Superior temporal gyrus (tissue), 1 donor: ENCODE measurements around the gene TNNC2.
"Not testable (repeated sequence)": the region's sequence is repeated elsewhere in the genome, so short reads cannot be mapped to it uniquely, and the experiment has no call there.

Source experiments
- DNase-seq: peaks from one replicate; pipeline ENCODE4 v3.0.0-alpha.2; 2016; ENCODE audit errors: extremely low spot score

The TNNC2 gene

DNA sequence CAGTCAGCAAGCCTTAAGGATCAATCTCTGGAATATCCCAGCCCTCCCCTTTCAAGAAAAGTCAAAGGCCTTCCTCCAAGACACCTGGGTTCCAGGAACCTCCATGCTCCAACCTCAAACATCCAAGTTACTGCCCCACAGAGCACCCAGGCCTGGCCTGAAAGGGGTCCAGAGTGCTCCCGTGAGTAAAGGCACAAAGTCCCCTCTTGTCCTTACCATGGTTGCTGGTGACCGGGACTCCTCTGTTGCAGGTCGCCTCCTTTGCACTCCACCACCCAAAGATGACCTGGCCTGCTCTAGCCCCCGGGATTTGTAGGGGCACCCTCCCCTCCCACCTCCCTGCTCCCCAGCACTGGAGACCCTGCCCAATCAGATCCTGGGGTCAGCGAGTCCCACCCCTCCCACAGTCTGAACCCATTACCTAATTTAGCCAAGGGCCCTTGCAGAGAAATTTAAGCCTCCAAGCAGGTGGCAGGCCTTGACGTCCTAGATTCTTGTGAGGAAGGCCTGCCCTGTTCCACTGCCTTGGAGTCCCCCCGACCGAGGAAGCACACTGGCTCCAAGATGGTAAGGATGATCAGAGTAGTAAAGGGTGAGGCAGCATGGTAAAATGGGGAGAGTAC, at the start of gene TNNC2:
TSS of gene TNNC2 (minus strand) at position 283 of the 623 bp plus-strand sequence. CDS start at position 219, 64 bp downstream.
- DNase-seq: no peak

DNA sequence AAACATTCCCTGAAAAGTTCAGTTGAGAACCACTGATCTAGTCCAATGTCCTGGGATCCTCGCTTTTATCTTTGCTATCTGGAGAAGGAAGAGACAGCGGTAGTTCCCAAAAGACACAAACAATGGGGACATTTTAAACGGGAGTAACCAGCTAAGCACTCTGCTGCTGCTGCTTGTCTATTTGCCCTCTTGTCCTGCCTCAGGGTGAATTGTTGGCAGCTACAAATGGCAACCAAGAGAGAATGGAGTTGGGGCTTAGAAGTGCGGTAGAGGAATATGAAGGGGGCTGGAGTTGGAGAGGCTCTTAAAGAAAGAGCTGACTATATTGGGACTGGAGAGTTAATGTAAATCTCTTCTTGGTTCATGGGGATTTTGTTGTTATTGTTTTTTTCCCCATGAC, 47.5 kb upstream of the TNNC2 start:
- DNase-seq: no peak

DNA sequence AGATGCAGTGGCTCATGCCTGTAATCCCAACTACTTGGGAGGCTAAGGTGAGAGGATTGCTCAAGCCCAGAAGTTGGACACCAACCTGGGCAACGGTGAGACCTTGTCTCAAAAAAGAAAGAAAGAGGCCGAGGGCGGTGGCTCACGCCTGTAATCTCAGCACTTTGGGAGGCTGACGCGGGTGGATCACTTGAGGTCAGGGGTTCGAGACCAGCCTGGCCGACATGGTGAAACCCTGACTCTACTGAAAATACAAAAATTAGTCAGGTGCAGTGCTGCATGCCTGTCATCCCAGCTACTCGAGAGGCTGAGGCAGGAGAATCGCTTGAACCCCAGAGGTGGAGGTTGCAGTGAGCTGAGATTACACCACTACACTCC, 47.0 kb upstream of the TNNC2 start:
- not testable (repeated sequence) for DNase-seq

DNA sequence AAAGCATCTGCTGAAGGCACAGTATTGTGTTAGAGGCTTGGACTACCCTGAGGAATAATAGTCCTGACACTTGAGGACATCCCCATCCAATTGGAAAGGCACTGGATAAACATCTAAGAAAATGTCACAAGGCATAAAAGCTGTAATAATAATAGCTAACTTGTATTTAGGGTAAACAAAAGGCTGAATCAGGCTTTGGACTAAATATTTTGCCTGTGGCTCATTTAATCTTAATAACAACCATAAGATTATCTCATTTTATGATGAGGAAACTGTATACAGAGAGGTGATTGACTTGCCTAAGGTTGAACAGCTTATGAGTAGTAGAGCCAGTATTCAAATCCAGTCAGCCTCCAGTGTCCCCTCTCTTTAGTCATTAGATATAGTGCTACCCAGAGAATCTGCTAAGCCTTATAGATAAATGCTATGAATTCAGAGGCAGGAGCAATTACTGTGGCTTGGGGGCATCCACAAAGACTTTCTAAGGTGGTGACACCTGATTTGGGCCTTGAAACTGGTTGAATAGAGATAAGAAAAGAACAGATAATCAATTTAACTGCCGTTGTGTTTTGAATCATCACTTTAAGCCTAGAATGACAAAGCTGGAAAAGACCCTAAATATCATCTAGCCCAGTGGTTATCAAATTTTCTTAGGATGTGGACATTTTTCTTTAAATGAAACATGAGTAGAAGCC, 46.4 kb upstream of the TNNC2 start:
- no peak for DNase-seq

DNA sequence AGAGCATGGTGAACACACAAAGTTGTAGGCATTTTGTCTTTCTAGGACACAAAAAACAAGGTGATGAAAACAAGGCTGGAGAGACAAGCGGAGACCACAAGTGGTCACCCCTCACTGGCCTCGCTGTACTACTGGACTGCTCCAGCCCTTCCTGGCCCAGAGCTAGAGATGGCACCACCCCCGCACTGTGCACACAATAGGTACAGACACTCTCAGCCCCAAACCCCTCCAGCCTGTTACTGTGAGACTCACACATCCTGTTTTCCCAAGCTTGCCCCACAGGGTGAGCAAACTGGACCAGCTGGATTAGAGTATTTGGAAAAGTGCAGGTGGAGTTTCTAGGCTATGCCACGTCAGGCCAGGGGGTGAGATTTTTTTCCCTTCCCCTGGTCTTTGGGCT, 45.5 kb upstream of the TNNC2 start:
- DNase-seq: no peak

DNA sequence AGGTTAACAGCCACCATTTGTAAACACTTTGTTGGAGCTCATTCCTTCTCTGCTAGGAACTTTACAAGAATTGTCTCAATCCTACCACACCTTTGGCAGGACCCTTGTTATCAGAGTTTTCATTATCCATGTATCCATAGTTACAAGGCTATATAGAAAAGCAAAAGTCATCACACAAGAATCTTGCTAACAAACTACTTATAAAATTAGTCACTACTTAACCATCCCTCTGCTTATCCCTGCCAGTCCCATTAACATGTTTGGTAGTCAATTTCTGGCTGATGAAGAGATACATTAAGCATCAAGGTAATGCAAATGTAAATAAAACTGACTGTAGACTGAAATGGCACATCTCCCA, 40.7 kb upstream of the TNNC2 start:
- no peak for DNase-seq

GRCh38 chr20:45867136-45867818, 40.2 kb upstream of the TNNC2 start:
- DNase-seq: no peak

- DNase-seq: no peak
Measured at GRCh38 chr20:45866454-45866853, 39.3 kb upstream of the TNNC2 start.

DNA sequence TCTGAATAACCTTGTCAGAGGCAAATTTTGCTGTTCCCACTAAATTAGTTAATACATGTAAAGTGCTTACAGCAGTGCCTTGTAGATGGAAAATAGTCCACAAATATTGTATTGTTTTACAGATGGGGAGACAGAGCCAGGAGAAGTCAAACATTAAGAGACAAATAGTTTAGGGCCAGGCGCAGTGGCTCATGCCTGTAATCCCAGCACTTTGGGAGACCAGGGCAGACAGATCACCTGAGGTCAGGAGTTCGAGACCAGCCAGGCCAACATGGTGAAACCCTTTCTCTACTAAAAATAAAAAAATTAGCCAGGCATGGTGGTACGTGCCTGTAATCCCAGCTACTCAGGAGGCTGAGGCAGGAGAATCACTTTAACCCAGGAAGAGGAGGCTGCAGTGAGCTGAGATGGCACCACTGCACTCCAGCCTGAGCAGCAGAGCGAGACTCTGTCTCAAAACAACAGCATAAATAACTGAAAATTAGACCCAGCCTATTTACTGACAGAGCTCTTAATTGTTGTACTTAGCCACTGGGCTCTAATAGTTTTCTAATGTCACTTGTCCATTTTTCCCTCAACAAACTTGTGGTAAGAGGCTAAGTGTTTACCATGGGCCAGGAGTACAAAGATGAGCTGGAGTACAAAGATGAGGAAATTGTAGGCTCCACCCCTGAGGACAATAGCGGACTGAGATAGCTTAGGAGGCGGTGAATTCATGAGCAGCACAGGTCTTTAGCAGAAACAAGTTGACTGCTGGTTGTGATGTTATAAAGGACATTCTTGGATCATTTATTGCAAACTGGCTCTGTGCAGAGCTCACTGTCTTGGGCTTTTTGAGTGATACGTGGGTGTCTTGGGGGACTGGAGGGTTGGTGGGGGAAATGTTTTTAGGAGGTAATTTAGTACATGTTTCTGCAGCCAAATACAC, 36.7 kb upstream of the TNNC2 start:
- DNase-seq: no peak

DNA sequence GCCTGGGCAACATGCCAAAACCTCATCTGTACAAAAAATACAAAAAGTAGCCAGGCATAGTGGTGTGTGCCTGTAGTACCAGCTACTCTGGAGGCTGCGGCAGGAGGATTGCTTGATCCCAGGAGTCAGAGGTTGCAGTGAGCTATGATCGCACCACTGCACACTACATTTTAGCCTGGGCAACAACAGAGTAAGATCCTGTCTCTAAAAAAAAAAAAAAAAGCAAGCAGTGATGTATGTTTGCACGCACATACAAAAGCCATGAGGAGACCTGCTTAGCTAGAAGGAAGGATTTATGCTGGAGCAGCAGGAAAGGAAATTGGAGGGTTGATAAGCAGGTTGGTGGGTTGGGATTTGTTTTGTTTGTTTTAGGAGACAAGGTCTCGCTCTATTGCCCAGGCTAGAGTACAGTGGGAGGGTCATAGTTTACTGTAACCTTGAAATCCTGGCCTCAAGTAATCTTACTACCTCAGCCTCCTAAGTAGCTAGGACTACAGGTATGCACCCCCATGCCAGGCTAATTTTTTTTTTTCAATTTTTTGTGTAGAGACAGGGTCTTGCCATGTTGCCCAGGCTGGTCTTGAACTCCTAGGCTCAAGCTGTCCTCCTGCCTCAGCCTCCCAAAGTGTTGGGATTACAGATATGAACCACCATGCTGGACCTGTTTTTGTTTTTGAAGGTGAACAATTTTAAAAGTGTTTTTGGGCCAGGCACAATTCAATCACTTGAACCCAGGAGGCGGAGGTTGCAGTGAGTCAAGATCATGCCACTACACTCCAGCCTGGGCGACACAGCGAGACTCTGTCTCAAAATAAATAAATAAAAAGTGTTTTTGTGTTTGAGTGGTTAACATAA, 34.3 kb upstream of the TNNC2 start:
- DNase-seq: no peak

- DNase-seq: no peak
Measured at GRCh38 chr20:45860560-45861220, 33.6 kb upstream of the TNNC2 start.

DNA sequence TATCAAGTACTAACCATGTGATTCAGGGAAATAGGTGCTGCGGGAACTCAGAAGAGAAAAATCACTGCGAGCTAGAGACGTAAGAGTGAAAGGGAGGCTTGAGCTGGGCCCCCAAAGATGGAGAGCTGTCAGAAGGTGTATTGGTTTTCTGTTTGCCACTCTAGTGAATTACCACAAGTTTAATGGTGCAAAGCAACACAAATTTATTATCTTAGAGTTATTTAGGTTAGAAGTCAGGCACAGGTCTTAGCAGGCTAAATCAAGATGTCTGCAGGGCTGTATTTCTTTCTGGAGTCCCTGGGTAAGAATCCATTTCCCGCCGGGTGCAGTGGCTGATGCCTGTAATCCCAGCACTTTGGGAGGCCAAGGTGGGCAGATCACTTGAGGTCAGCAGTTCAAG, 32.8 kb upstream of the TNNC2 start:
- no peak for DNase-seq

DNA sequence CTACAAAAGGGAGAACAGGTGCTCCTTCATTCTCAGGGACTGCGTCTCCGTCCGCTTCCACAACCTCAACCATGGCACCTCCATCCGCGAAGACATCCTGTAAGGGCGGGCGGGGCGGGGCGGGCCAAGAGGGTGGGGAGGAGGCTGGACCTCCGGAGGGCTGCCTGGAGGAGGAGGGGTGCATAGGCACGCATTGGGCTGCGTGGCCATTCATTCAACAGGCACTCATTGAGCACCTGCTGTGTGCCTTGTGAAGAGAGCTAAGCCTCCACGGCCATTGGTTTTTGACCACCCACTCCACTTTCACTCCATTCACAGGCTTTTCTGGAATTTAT, 30.7 kb upstream of the TNNC2 start:
- DNase-seq: no peak

GRCh38 chr20:45857114-45857881, 30.2 kb upstream of the TNNC2 start, which contains the start of the genes ACOT8 and ZSWIM3:
TSS of gene ACOT8 (minus strand) at chr20:45857392. CDS start at chr20:45857315, 77 bp downstream.
TSS of gene ZSWIM3 (plus strand) at chr20:45857614. CDS start at chr20:45857826, 212 bp downstream.
- DNase-seq: peak; percentile 100

GRCh38 chr20:45853484-45853883, 26.4 kb upstream of the TNNC2 start:
- DNase-seq: no peak

GRCh38 chr20:45852326-45852725, 25.2 kb upstream of the TNNC2 start:
- no peak for DNase-seq

DNA sequence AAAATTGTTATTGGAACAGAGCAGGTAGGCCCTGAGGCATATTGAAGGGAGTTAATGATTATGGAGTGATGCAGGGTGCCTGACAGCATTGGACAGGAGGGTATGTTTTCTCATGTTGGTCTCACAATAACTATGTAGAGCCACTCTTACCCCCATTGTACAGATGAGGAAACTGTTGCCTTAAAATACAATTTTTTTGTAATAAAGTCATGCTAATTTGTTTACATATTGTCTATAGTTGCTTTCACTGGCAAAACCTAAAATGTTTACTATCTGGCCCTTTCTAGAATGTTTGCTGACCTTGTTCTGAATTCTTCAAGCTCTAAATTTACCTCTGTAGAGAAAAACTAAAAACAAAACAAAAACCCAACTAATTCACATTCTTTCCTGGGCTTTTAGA, 24.4 kb upstream of the TNNC2 start:
- no peak for DNase-seq

- DNase-seq: no peak
Measured at GRCh38 chr20:45850926-45851325, 23.8 kb upstream of the TNNC2 start.

- no peak for DNase-seq
Measured at GRCh38 chr20:45850238-45850637, 23.1 kb upstream of the TNNC2 start.
